Body of pancreas (tissue), 4 donors: ENCODE measurements around the gene JMJD6. TPM values are rescaled to one million over a fixed set of nuclear protein-coding genes. Genes with fewer than 3 reads are reported as not detected.

Experiments used
- ATAC-seq: fragments of 150-250 bp; one replicate; pipeline ENCODE4 v1.9.1; 2016
- DNase-seq, 4 donors: peaks; one replicate each; pipeline ENCODE4 v3.0.0-alpha.2; 2019
- H3K27ac ChIP-seq, 4 donors: fragments of 200-600 bp; sonication (generic); 1 replicate in 3 of 4; 2 replicates in 1 of 4; pipeline versions ENCODE4 v1.5.1 to v1.6.1; 2016 to 2019; ENCODE audit warnings: mild to moderate bottlenecking in 1 of 4, mixed read lengths in 1 of 4, moderate library complexity in 1 of 4
- H3K27me3 ChIP-seq, 2 donors: fragments of 200-600 bp; sonication (generic); one replicate each; pipeline ENCODE4 v1.6.0; 2016; ENCODE audit warnings: mild to moderate bottlenecking in 1 of 2
- H3K36me3 ChIP-seq, 2 donors: fragments of 200-600 bp; sonication (generic); replicated peaks in 1 of 2; 2 replicates each; pipeline ENCODE4 v1.5.1; 2016; ENCODE audit warnings: low read depth in 2 of 2; ENCODE audit not compliant: insufficient read depth in 1 of 2
- H3K4me1 ChIP-seq: fragments of 200-600 bp; sonication (generic); one replicate; pipeline ENCODE4 v1.6.0; 2016
- H3K4me3 ChIP-seq, 2 donors: fragments of 200-600 bp; sonication (generic); 1 replicate in 1 of 2; 2 replicates in 1 of 2; pipeline ENCODE4 v1.5.1; 2016 to 2019
- H3K9me3 ChIP-seq, 3 donors: fragments of 200-600 bp; sonication (generic); 1 replicate in 2 of 3; 2 replicates in 1 of 3; pipeline ENCODE4 v1.5.1; 2016
- POLR2A ChIP-seq, 3 donors: fragments of 450-650 bp; IDR thresholded peaks; one replicate each; pipeline ENCODE4 v1.6.1; 2016; ENCODE audit warnings: antibody characterized with exemption in 3 of 3, mild to moderate bottlenecking in 2 of 3
- WGBS, 2 donors: methylation state at CpG; one replicate each; pipeline ENCODE4 v1.1.5; 2017; 5-methylcytosine and 5-hydroxymethylcytosine counted together
- intact Hi-C: fragments of 100-400 bp; cut with DNase I; formaldehyde crosslinking; loops from one replicate; pipeline ENCODE4 v1.15.1; 2023
- total RNA-seq, 2 donors: library from RNA; depleted of rRNA; stranded (reverse); fragments of >200 nt; gene quantifications; one replicate each; pipeline ENCODE4 v1.1.0, GENCODE V29; 2016
- TF ChIP-seq, protein P1 (sequence below), 7 experiments: fragments of 450-650 bp in 4 of 7; fragments of 200-600 bp in 3 of 7; sonication (generic) in 3 of 7; IDR thresholded peaks; one replicate each; pipeline ENCODE4 v1.5.1; 2016 to 2019; ENCODE audit warnings: antibody characterized with exemption in 7 of 7

JMJD6 gene
- total RNA-seq, 2 donors from 2014 or later: 15.2 to 20.0 TPM

GRCh38 chr17:76757256-76757655, 30.9 kb upstream of the JMJD6 start:
- H3K9me3 ChIP-seq: no peaks in the 10 kb centered on the region
- WGBS, 2 donors: 92 to 99% methylated on average over 5 of the region's 5 CpGs
- H3K4me1 ChIP-seq: no peaks in the 10 kb centered on the region
- DNase-seq (no peak), ATAC-seq (no peak)
- intact Hi-C loops: no loop called here
- no peak overlapping the region for H3K27ac ChIP-seq
- peaks cover 0 to 2% of the 10 kb centered on the region in 2 donors for H3K36me3 ChIP-seq
- no peak for TF ChIP-seq POLR2A (IDR thresholded peaks at IDR 0.05)
- TF ChIP-seq, protein P1, sequence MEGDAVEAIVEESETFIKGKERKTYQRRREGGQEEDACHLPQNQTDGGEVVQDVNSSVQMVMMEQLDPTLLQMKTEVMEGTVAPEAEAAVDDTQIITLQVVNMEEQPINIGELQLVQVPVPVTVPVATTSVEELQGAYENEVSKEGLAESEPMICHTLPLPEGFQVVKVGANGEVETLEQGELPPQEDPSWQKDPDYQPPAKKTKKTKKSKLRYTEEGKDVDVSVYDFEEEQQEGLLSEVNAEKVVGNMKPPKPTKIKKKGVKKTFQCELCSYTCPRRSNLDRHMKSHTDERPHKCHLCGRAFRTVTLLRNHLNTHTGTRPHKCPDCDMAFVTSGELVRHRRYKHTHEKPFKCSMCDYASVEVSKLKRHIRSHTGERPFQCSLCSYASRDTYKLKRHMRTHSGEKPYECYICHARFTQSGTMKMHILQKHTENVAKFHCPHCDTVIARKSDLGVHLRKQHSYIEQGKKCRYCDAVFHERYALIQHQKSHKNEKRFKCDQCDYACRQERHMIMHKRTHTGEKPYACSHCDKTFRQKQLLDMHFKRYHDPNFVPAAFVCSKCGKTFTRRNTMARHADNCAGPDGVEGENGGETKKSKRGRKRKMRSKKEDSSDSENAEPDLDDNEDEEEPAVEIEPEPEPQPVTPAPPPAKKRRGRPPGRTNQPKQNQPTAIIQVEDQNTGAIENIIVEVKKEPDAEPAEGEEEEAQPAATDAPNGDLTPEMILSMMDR (IDR thresholded peaks at IDR 0.05): no peak
- no peaks in the 10 kb centered on the region for H3K27me3 ChIP-seq
- H3K4me3 ChIP-seq: no peak overlapping the region

- Histone ChIP-seq H3K9me3 (no peaks in the 10 kb centered on the region), H3K27me3 (no peaks in the 10 kb centered on the region), H3K27ac (no peak overlapping the region), H3K4me1 (no peaks in the 10 kb centered on the region), H3K36me3 (peaks cover 0 to 2% of the 10 kb centered on the region in 2 donors), H3K4me3 (no peak overlapping the region)
- ATAC-seq: no peak
- intact Hi-C loops: no loop called here
- no peak for TF ChIP-seq POLR2A (IDR thresholded peaks at IDR 0.05)
- TF ChIP-seq, protein P1 (IDR thresholded peaks at IDR 0.05): no peak
- 86 to 96% methylated on average over 2 of the region's 2 CpGs for WGBS, 2 donors
- DNase-seq: no peak
These were observed 28.9 kb upstream of the JMJD6 start for GRCh38 chr17:76755285-76755684.

GRCh38 chr17:76753061-76753961, 26.9 kb upstream of the JMJD6 start:
- Histone ChIP-seq H3K4me1 (no peaks in the 10 kb centered on the region), H3K4me3 (no peak overlapping the region), H3K36me3 (peaks cover 0 to 2% of the 10 kb centered on the region in 2 donors), H3K27ac (no peak overlapping the region), H3K27me3 (no peaks in the 10 kb centered on the region), H3K9me3 (no peaks in the 10 kb centered on the region)
- no peak for DNase-seq
- whole genome bisulfite sequencing, 2 donors: 85 to 93% methylated on average over 12 of the region's 12 CpGs
- no peak for ATAC-seq
- TF ChIP-seq, protein P1 (IDR thresholded peaks at IDR 0.05): no peak
- no peak for TF ChIP-seq POLR2A (IDR thresholded peaks at IDR 0.05)
- intact Hi-C loops: no loop called here

- TF ChIP-seq, protein P1 (IDR thresholded peaks at IDR 0.05): no peak
- TF ChIP-seq POLR2A (IDR thresholded peaks at IDR 0.05): no peak
- Histone ChIP-seq H3K9me3 (no peaks in the 10 kb centered on the region), H3K4me3 (no peak overlapping the region), H3K36me3 (peaks cover 0 to 2% of the 10 kb centered on the region in 2 donors), H3K27me3 (no peaks in the 10 kb centered on the region), H3K27ac (no peak overlapping the region), H3K4me1 (no peaks in the 10 kb centered on the region)
- WGBS, 2 donors: 85 to 97% methylated on average over 4 of the region's 4 CpGs
- ATAC-seq (no peak), DNase-seq (no peak)
- intact Hi-C loops: no loop called here
These were observed 25.6 kb upstream of the JMJD6 start for GRCh38 chr17:76752006-76752405.
